DLD1 (cell line): Measurements from ENCODE around the gene GFOD1.
"Not testable (repeated sequence)": the region's sequence is repeated elsewhere in the genome, so short reads cannot be mapped to it uniquely, and the experiment has no call there.

Experiments
- in situ Hi-C: cut with HindIII; loops from 2 replicates; pipeline ENCODE4 v1.10.0; 2017; ENCODE audit warnings: low sequenced_read_pairs

Gene GFOD1

DNA sequence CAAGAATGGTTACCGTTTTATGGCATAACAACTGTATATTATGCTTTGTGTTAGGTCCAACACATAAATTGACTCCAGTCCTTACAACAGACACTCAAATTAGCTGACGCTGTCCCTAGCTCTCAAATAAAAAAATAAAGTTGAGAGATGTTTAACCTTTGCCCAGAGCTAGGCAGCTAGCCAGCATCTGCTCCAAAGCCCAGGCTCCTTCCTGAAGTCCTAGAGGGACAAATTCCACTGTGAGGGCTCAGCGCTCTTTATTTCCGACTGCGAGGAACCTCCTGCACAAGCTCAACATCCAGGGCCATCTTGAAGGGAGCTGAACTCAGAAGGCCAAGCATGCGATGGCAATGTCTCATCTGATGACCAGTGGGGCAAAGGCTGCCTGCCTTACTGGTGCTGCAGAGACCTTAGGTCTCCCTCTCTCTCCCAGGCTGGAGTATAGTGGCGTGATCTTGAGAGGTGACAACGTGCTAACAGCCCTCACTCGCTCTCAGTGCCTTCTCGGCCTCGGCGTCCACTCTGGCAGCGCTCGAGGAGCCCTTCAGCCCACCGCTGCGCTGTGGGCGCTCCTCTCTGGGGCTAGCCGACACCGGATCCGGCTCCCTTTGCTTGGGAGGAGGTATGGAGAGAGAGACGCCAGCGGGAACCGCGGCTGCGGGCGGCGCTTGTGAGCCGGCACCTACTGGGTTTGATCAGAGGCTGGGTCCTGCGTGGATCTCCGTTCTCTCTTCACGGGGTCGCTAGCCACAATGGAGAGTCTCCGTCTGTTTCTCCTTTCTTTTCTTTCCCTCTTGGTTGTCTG is 24.7 kb upstream of the GFOD1 start:
- in situ Hi-C loops, result no loop called here

DNA sequence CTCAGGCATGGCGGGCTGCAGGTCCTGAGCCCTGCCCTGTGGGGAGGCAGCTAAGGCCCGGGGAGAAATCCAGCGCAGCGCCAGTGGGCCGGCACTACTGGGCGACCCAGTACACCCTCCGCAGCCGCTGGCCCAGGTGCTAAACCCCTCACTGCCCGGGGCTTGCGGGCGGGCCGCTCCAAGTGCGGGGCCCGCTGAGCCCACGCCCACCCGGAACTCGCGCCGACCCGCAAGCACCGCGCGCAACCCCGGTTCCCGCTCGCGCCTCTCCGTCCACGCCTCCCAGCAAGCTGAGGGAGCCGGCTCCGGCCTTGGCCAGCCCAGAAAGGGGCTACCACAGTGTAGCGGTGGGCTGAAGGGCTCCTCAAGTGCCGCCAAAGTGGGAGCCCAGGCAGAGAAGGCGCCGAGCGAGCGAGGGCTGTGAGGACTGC is 23.8 kb upstream of the GFOD1 start:
- in situ Hi-C loops, result not testable (repeated sequence)

DNA sequence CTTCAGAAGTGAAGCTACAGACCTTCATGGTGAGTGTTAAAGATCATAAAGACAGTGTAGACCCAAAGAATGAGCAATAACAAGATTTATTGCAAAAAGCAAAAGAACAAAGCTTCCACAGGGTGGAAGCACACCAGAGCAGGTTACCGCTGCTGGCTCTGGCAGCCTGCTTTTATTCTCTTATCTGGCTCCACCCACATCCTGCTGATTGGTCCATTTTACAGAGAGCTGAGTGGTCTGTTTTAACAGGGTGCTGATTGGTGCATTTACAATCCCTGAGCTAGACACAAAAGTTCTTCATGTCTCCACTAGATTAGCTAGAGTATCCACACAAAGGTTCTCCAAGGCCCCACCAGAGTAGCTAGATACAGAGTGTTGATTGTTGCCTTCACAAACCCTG is 23.0 kb upstream of the GFOD1 start:
- in situ Hi-C loops, result not testable (repeated sequence)

DNA sequence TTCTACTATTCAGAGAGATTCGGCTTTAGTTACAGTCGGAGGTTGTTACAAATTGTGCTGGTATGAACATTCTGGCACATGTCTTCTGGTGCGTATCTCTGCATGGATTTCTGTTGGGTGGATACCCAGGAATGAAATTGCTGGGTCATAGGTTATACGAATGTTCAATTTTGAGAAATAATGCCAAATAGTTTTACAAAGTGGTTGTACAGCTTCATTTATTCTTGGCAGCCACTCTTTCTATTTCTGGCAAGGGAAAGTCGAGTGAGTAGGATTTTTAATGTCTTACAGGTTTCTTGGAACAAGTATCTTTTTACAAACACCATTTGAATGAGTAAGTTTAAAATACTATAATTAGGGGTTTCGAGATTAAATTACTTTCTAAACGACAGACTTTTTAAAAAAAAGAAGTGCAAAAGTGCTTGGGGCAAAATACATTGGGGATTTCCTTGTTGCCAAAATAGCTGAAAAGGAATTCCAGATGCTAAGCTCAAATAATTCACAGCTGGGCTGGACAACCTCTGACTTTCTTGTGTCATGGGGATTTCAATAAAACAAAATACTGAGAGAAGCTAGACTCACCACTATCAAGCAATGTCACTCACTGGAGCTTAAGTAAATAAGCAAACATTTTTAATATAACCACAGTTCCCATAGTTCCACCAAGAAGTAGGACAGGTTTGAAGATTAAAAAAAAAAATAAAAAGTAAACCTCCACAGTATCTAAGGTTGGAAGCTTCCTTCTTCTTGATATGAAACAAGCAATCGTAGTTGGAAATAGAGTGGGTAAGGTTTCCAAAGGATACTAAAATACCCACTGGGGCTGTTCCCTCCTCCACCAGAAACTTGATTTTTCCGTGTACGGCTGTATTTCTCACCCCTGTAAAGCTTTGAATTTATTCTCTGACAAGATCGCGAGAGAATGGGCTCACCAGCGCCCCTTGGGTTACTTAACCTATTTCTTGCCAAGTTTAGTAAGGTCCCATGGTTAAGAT is 21.6 kb upstream of the GFOD1 start:
- in situ Hi-C loops, result no loop called here

DNA sequence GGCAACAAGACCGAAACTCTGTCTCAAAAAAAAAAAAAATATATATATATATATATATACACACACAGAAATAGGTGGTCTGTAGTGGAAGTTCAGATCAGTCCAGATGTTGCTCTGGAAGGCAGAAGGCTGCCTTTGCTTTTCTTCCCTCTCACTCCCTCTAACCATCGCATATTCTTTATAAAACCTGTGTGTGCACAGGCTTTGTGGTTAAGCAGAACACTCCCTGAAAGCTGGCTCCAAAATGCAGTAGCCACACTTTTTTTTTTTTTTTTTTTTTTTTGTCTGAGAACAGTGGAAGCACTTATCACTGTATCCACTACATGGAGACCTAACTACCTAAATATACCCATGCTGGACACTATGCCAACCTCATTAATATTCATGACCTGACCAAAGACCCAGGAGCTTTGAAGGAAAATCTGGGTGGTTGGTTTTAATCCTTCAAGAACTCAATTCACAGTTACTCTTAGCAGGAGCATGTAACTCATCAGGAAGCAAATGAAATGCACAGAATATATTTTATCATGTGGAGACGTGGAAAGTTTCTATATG is 20.0 kb upstream of the GFOD1 start:
- in situ Hi-C loops, result no loop called here

DNA sequence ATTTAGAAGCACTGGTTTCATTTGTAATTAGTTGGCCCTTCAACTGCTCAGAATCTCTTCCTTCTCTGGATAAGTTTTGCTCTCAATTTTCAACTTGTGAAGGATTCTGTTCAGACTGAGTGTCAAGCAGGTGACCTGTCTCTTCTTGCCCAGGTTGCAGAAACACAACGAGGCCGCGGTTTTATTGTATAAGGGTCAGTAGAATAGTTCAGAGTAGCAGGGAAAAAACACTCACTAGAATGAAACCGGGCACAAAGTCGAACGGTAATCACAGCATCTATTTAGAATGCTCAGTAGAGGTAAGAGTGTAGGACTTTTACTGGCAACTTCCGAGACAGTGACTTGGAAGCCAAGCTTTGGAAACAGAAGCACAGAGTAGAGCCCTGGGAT is 17.9 kb upstream of the GFOD1 start:
- in situ Hi-C loops, result no loop called here

DNA sequence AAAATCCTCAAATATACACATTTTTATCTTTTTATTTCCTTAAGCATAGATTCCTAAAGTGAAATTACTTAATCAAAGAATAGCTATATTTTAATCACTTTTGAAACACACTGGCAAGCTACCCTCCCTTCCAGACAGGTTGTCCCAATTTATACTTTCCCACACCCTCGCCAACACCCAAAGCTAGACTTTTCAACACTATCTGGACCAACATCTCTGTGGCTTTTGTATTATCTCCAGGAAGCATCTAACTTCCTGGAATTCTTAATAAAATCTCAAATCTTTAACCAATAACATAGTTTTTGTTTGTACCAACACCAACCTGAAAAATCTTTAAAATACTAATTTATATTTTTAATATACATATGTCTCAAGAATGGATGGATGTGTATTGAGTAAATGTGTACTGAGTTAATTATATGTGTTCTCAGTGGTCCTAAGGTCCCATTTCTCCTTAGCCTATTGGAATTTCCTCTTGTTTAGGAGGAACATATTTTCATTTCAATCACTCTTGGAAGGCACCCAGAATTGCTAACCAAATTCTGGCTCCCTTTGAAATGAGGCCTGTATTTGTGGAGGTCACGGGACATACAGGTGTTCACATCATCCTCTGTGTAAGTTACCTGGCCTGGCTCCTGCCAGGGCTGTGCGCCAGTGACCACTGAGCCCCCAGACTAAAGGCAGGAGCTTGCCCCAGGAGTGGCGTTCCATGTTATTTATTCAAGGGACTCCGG is 17.4 kb upstream of the GFOD1 start:
- in situ Hi-C loops, result no loop called here

DNA sequence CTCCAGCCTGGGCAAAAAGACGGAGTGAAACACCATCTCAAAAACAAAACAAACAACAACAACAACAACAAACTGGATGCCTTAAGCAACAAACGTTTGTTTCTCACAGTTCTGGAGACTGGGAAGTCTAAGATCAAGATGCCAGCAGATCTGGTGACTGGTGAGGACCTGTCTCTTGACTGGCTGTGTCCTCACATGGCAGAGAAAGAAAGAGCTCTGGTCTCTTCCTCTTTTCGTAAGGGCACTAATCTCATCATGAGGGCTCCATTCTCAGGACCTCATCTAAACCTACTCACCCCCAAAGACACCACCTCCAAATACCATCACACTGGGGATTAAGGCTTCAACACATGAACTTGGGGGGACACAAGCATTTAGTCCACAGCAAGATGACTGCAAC is 13.5 kb upstream of the GFOD1 start:
- in situ Hi-C loops, result no loop called here

DNA sequence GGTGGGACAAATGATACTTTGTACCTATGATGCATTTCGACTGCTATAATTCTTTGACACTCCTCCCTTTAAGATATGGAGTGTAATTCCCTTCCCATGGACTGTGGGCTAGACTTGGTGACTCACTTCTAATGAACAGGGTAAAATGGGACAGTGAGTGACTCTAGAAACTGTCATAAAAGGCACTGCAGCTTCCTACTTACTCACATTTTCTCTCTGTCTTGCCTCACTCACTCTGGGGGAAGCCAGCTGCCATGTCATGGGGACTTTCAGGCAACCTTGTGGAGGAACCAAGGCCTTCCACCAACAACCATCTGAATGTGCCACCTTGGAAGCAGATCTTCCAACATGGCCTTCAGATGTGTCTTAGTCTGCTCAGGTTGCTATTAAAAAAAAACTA is 12.9 kb upstream of the GFOD1 start:
- in situ Hi-C loops, result no loop called here

DNA sequence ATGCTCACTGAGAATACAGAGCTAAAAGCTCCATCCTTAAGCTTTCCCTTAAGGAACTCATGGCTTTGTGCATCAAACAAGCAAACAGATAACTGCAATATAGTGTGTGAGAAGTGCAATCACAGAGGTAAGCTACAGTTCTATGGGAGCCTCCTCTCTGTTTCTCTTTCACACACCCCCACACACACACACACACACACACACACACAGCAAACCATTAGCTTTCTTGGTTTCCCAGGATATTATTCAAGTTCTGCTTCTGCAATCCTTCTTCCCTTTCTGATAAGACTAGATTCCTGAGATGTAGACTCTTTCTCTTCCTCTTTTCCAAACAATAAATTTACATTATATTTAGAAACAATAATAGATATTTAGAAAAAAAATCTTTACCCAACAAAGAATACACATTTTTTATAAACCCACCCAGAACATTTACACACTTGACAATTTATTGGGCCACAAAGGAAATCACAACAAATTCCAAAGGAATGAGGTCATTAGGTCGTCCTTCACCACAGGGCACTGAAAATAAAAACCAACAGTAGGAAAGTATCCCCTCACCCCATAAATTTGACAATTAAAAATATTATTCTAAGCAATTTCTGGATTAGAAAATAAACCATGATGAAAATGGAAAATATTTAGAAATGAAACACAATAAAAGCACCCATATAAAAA is 9.3 kb upstream of the GFOD1 start:
- in situ Hi-C loops, result no loop called here

DNA sequence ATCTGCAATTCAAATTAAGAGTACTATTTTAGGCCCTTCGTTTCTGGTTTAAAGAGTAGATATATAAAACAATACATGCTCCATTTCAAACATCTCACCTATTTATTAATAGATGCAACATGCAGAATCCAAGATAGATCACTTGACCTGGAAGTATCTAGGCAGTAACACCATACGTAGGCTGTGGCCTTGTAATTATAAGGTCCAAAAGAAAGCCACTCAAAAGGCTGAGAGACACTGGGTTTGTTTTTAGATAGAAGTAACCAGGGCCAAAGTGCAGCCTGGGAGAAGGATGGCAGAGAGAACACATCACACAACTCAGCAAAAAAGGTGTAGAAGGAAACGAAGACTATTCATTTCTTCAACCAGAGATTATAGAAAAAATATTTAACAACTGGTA is 8.4 kb upstream of the GFOD1 start:
- in situ Hi-C loops, result no loop called here

DNA sequence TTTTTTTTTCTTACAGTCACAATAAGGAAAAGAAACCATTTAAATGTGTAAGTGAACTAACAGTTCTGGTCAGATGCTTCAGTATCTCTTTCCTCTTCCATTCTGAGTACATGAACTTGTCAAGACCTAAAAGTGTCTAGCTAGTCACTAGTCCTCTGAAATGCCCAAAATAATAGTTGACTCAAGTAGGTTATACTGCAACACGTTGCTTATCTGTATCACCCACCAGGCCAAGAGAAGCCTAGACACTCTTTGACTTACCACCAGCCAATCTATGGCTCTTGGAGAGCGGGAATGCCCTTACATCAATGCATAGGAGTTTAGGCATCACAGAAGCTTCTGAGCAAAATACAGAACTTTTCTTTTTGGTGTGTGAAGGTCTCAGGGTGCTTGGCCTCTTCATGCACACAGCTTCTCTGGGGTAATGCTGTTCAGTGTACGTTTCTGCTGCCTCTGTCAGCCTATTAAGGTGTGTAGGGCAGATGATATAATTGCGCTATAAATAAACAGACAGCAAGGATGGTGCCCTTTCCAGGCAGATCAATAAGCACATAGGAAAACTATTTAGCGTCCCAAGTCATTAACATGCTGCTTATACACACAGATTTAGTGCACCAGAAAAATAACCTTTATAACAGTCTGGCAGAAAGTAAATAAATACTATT is 7.8 kb upstream of the GFOD1 start:
- in situ Hi-C loops, result no loop called here

DNA sequence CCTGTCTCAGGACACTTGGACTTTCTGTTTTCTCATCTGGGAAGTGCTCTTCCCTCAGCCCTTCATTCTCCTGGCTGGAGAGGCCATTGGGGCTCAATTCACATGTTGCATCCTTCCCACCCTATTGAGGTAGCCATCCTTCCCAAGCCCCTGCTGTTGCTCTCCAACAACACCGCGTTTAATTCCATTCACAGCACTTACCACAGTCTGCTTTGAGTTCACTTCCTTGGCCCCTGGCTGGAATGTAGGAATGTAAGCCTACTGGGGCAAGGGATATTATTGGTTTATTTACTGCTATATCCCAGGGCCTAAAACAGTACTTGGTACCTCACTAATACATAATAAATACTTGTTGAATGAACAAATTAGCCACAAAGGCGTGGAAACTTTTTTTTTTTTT is 6.7 kb upstream of the GFOD1 start:
- in situ Hi-C loops, result no loop called here

DNA sequence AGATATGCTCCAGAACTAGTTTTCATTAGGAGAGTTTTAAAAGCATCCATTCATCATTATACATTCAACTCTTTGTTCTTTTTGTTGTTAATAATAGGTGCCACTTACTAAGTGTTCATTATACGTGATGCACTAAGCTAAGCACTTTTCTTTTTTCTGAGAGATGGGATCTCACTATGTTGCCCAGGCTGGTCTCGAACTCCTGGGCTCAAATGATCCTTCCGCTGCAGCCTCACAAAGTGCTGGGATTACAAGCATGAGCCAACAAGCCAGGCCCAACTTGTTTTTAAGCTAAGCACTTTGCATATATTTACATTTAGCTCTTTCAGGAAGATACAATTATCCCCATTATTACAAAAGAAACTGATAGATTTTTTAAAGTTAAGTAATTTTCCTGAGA is 5.7 kb upstream of the GFOD1 start:
- in situ Hi-C loops, result no loop called here

DNA sequence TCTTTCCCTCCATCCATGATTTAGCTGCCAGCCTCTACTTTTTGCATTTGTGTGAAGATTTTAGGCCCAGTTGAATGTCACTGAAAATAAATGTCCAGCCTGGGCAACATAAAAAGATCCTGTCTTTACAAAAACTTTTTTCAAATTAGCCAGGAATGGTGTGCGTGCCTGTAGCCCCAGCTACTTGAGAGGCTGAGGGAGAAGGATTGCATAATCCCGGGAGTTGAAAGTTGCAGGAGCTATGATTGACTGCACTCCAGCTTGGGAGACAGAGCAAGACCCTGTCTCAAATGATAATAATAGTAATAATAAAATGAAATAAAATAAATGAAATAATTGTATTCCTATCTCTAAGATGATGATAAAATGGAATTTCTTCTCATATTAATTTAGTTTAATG is 5.0 kb upstream of the GFOD1 start:
- in situ Hi-C loops, result no loop called here

DNA sequence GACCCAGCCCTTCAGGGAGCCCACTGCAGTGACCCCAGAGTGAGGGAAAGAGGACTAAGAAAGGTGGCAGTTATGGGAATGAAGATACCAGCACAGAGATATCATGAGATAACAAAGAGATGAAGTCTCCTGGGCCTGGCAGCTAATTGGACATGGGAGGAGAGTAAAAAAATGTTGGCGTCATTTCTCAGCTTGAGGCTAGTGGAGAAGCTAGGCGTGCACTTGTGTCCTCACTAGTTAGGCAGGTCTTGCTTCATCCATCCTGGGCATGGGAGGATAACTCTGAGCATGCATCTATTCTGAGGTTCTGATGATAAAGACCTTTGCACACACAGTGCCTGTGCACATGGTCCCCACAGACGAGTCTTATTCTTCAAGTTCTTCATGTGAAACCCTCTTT is 4.1 kb upstream of the GFOD1 start:
- in situ Hi-C loops, result no loop called here

DNA sequence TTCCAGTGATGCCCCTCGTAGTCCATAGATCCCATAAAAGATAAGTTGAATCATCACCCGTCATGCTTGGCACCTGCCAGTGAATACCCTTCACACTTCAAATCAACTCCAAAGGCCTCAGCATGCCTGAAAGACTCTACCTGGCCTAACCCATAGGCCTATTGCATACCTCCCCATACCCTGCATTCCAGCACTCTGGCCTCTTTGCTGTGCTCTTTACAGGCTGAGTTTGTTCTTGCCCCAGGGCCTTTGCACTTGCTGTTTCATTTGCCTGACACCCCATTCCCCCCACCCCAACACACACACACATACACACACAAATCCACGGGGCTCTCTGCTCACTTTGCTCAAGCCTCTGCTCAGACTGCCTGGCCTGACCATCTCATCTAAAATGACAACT is 3.0 kb upstream of the GFOD1 start:
- in situ Hi-C loops, result no loop called here

DNA sequence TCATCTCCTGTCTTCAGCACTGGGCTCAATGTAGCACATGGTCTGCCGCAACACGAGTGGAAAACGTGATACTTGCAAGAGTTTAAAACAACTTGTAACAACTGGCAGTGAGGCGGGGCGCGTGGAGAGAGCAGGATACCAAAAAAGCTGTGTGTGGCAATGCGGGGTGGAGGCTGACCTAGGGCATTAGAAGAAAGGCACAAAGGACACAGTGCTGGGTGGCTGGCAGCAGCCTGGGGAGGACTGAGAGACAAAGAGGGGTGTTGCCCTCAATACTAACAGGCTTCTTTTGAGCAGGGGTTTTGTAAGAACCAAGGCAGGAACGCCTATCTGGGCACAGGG is 1.5 kb upstream of the GFOD1 start:
- in situ Hi-C loops, result no loop called here

DNA sequence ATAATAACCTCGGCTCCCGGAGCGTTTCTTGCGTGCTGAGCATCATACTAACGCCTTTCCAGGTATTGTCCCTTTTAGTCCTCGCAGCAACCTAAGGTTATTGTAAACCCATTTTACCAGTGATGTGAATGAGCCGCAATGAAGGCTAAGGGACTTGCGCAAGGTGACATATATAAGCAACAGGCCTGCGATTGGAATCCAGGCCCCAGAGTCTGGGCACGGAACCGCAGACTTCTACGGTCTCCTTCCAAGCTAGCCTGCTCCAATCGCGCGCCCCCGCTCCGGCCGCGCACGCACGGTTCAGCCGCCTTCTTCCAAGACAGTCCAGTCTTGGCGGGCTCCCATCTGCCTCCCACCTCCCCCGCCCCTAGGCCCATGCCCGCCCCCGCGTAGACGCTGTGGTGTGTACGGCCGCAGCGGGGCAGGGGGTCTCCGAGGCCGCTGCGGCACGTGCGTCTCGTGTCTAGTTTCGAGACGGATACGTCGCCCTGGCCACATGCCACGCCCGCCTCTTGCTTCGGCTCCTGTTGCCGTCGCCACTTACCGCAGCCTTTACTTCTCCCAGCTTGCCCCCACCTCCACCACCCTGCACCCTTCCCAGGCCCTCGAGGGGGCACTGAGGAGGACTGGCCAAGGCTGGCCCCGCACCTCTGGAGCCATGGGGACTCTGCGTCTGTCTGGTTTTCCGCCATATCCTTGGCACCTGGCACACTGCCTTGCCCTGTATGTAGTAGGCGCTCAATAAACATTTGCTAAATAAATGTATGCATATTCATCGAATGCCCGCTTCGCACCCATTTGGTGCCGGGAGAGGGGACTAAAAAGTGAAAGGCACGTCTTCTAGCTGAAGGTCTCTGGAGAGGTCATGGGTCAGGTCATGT is 855 bp upstream of the GFOD1 start:
- in situ Hi-C loops, result no loop called here
